DOHH2 (cell line): Measurements from ENCODE around the gene PCDHGA10.
"Not testable (repeated sequence)": the region's sequence is repeated elsewhere in the genome, so short reads cannot be mapped to it uniquely, and the experiment has no call there.

Experiments
- H3F3A ChIP-seq: fragments of 200-600 bp; sonication (generic), shearing (Covaris generic); 2 replicates; pipeline ENCODE4 v1.6.0; 2016; ENCODE audit warnings: antibody characterized with exemption, mild to moderate bottlenecking; ENCODE audit not compliant: control insufficient read depth, insufficient read depth
- H3K27ac ChIP-seq: fragments of 200-600 bp; sonication (generic); 2 replicates; pipeline ENCODE4 v1.5.1; 2014; ENCODE audit warnings: low read depth, mild to moderate bottlenecking, low read length, moderate library complexity
- H3K27me3 ChIP-seq: fragments of 200-600 bp; sonication (generic); 2 replicates; pipeline ENCODE4 v1.6.1; 2014; ENCODE audit warnings: mild to moderate bottlenecking, low read length, mixed read lengths; ENCODE audit not compliant: control insufficient read depth
- H3K36me3 ChIP-seq: fragments of 200-600 bp; sonication (generic); 2 replicates; pipeline ENCODE4 v1.6.1; 2014; ENCODE audit warnings: mild to moderate bottlenecking, low read length, moderate library complexity, mixed read lengths; ENCODE audit not compliant: control insufficient read depth
- H3K4me1 ChIP-seq: fragments of 200-600 bp; sonication (generic); 2 replicates; pipeline ENCODE4 v1.6.1; 2014; ENCODE audit warnings: mild to moderate bottlenecking, low read length, mixed read lengths; ENCODE audit not compliant: control insufficient read depth
- H3K4me2 ChIP-seq: fragments of 200-600 bp; sonication (generic); 2 replicates; pipeline ENCODE4 v1.6.0; 2014; ENCODE audit warnings: mild to moderate bottlenecking, low read length, moderate library complexity
- H3K4me3 ChIP-seq: fragments of 200-600 bp; sonication (generic); 2 replicates; pipeline ENCODE4 v1.5.1; 2014; ENCODE audit warnings: mild to moderate bottlenecking, low read length, mixed read lengths
- H3K79me2 ChIP-seq: fragments of 200-600 bp; sonication (generic); 2 replicates; pipeline ENCODE4 v1.6.1; 2014; ENCODE audit warnings: mild to moderate bottlenecking, low read length, mixed read lengths; ENCODE audit not compliant: control insufficient read depth
- H3K9me2 ChIP-seq: fragments of 200-600 bp; sonication (generic); replicated peaks from 2 replicates; pipeline ENCODE4 v1.6.1; 2014; ENCODE audit warnings: mild to moderate bottlenecking, low read length, mixed read lengths; ENCODE audit not compliant: control insufficient read depth
- H3K9me3 ChIP-seq: fragments of 200-600 bp; sonication (generic); 2 replicates; pipeline ENCODE4 v1.6.1; 2014; ENCODE audit warnings: antibody characterized with exemption, low read length, mixed read lengths; ENCODE audit not compliant: control insufficient read depth, insufficient read depth
- H4K20me1 ChIP-seq: fragments of 200-600 bp; sonication (generic); 2 replicates; pipeline ENCODE4 v1.6.0; 2014; ENCODE audit warnings: low read depth, mild to moderate bottlenecking, antibody characterized with exemption, low read length, moderate library complexity; ENCODE audit not compliant: control insufficient read depth, insufficient read depth
- CTCF ChIP-seq: fragments of 200-600 bp; sonication (generic); IDR thresholded peaks from one replicate; pipeline ENCODE4 v1.5.1; 2014; ENCODE audit warnings: antibody characterized with exemption, mild to moderate bottlenecking, low read depth, low read length; ENCODE audit not compliant: poor library complexity, severe bottlenecking
- EZH2phosphoT487 ChIP-seq: fragments of 200-600 bp; sonication (generic); IDR thresholded peaks from 2 replicates; pipeline ENCODE4 v1.6.1; 2017; ENCODE audit warnings: borderline replicate concordance, mild to moderate bottlenecking, antibody characterized with exemption, low read length, moderate library complexity, mixed read lengths

The PCDHGA10 gene

GRCh38 chr5:141383345-141383744 lies 29.4 kb upstream of the PCDHGA10 start:
- Histone ChIP-seq H3K79me2 (peaks cover 1% of the 10 kb centered on the region; the same call in 1 of the 2 replicates), H3K4me2 (no peak overlapping the region), H4K20me1 (no peaks in the 10 kb centered on the region), H3K27me3 (no peaks in the 10 kb centered on the region), H3K36me3 (peaks cover 26% of the 10 kb centered on the region), H3K4me1 (no peaks in the 10 kb centered on the region), H3K9me3 (peaks cover 28% of the 10 kb centered on the region; the same call in 1 of the 2 replicates), H3K4me3 (no peak overlapping the region), H3F3A (no peaks in the 10 kb centered on the region), H3K27ac (no peak overlapping the region), H3K9me2 (no peaks in the 10 kb centered on the region)
- TF ChIP-seq EZH2phosphoT487 (no peak), CTCF (no peak)

GRCh38 chr5:141384471-141385267 lies 28.1 kb upstream of the PCDHGA10 start:
- no peak overlapping the region for H3K4me2 ChIP-seq
- H3K79me2 ChIP-seq: peaks cover 7% of the 10 kb centered on the region
- H3K27me3 ChIP-seq: no peaks in the 10 kb centered on the region
- no peaks in the 10 kb centered on the region for H4K20me1 ChIP-seq
- H3K9me2 ChIP-seq: no peaks in the 10 kb centered on the region
- H3F3A ChIP-seq: no peaks in the 10 kb centered on the region
- peaks cover 39% of the 10 kb centered on the region for H3K9me3 ChIP-seq
- no peak for TF ChIP-seq CTCF
- TF ChIP-seq EZH2phosphoT487: no peak
- H3K4me1 ChIP-seq: no peaks in the 10 kb centered on the region
- H3K4me3 ChIP-seq: no peak overlapping the region
- no peak overlapping the region for H3K27ac ChIP-seq
- peaks cover 32% of the 10 kb centered on the region for H3K36me3 ChIP-seq

- H3K4me1 ChIP-seq, H3K4me2 ChIP-seq, H4K20me1 ChIP-seq, H3K27me3 ChIP-seq, H3K27ac ChIP-seq, H3K9me2 ChIP-seq, H3F3A ChIP-seq, H3K79me2 ChIP-seq: not testable (repeated sequence)
- peak within 1 kb of the TSS; percentile 55 for H3K4me3 ChIP-seq
- H3K9me3 ChIP-seq: peaks cover 34% of the 10 kb centered on the region
- peak; percentile 41 for TF ChIP-seq CTCF
- peaks cover 42% of the 10 kb centered on the region for H3K36me3 ChIP-seq
These were observed 25.1 kb upstream of the PCDHGA10 start, which contains the start of gene PCDHGB4 for GRCh38 chr5:141387557-141388311. TSS of gene PCDHGB4 (plus strand) at chr5:141387698. CDS start at chr5:141387885, 187 bp downstream.
